ENCODE data around the gene AGAP3. TPM values are rescaled to one million over a fixed set of nuclear protein-coding genes. Genes with fewer than 3 reads are reported as not detected.

Gene AGAP3
- total RNA-seq, 1 experiment from 2014 or later, result 126 TPM

GRCh38 chr7:151172273-151173141, 86.2 kb downstream of the AGAP3 start:
- ATAC-seq, result peak; percentile 63
- H3K9ac ChIP-seq (ENCODE audit: low read length), result no peak overlapping the region
- ChIA-PET POLR2A (no interaction called here), RAD21 (ENCODE audit: low non-redundant PET in 1 of 2, low total read pairs in 2 of 2, uncharacterized antibody in 2 of 2, unreplicated experiment in 2 of 2) (no interaction called here), CTCF (interaction anchor here (0.6 kb wide), 1 partner anchor 49 kb away, joined by 4 read pairs; no protein-coding TSS in a partner anchor)
- no peak overlapping the region for H3K27ac ChIP-seq (ENCODE audit: low read depth, low read length)
- intact Hi-C loops (cut with micrococcal nuclease), result loop anchor here (1.0 to 5.0 kb wide), 4 partner anchors 48 to 395 kb away; no protein-coding TSS in a partner anchor
- no peak overlapping the region for H3K4me2 ChIP-seq (ENCODE audit: low read length)
- H3K4me3 ChIP-seq (replicated peaks in 1 of 2; ENCODE audit: low read depth in 1 of 2, low read length in 2 of 2), result no peak overlapping the region
- peaks cover 0 to 8% of the 10 kb centered on the region in 2 experiments; a peak in 1 of 4 replicates for H3K9me3 ChIP-seq (ENCODE audit: control insufficient read depth in 1 of 2, insufficient read depth in 1 of 2, low read depth in 1 of 2, low read length in 2 of 2)
- peaks cover 0 to 5% of the 10 kb centered on the region in 2 experiments; a peak in 1 of 4 replicates for H3K4me1 ChIP-seq (ENCODE audit: control insufficient read depth in 1 of 2, insufficient read depth in 2 of 2, low read length in 2 of 2)
- H2AFZ ChIP-seq (ENCODE audit: low read depth, low read length, poor library complexity, severe bottlenecking), result peak overlapping the region; percentile 95
- no peaks in the 10 kb centered on the region for H3K27me3 ChIP-seq (ENCODE audit: insufficient read depth, low read length)
- no peaks in the 10 kb centered on the region for H4K20me1 ChIP-seq (ENCODE audit: insufficient read depth)
- BruUV-seq (replicated peaks), result no TSS peak
- H3K79me2 ChIP-seq (ENCODE audit: insufficient read depth, low read length), result no peaks in the 10 kb centered on the region
- H3K36me3 ChIP-seq (ENCODE audit: control insufficient read depth in 1 of 2, insufficient read depth in 2 of 2, low read length in 2 of 2), result no peaks in the 10 kb centered on the region
- peak; percentile 61 for DNase-seq (ENCODE audit: low read depth, low spot score)
- H3K9me2 ChIP-seq (ENCODE audit: insufficient read depth), result no peaks in the 10 kb centered on the region
- TF ChIP-seq MAX (IDR thresholded peaks at IDR 0.05) (no peak), CBX3 (IDR thresholded peaks at IDR 0.05; ENCODE audit: low read depth) (peak; percentile 75), SIN3A (IDR thresholded peaks at IDR 0.05; ENCODE audit: low read depth) (no peak), EZH2phosphoT487 (IDR thresholded peaks at IDR 0.05; ENCODE audit: borderline replicate concordance) (no peak), EZH2 (IDR thresholded peaks at IDR 0.05) (no peak), CEBPB (IDR thresholded peaks at IDR 0.05; ENCODE audit: low read depth) (no peak), YY1 (IDR thresholded peaks at IDR 0.05; ENCODE audit: extremely low read depth, insufficient replicate concordance, low read depth, low read length) (peak; percentile 69), CTCF (IDR thresholded peaks at IDR 0.05 in 2 of 3, conservative IDR thresholded peaks at IDR 0.05 in 1 of 3; ENCODE audit: borderline replicate concordance in 1 of 3, insufficient read depth in 1 of 3, low read depth in 2 of 3, low read length in 2 of 3) (peak; percentile 100), SRF (IDR thresholded peaks at IDR 0.05; ENCODE audit: low read depth) (peak; percentile 54; the same call in 1 of the 2 replicates), TCF7L2 (IDR thresholded peaks at IDR 0.05; ENCODE audit: borderline replicate concordance, extremely low read depth, insufficient read depth, insufficient read length) (peak; percentile 34), SP1 (IDR thresholded peaks at IDR 0.05; ENCODE audit: low read depth) (no peak), RAD21 (IDR thresholded peaks at IDR 0.05; ENCODE audit: low read depth) (peak; percentile 98), ZFX (IDR thresholded peaks at IDR 0.05) (no peak), EGR1 (IDR thresholded peaks at IDR 0.05; ENCODE audit: low read depth) (no peak), REST (IDR thresholded peaks at IDR 0.05; ENCODE audit: low read depth) (no peak), FOSL1 (IDR thresholded peaks at IDR 0.05; ENCODE audit: low read depth) (no peak), POLR2A (IDR thresholded peaks at IDR 0.05; ENCODE audit: borderline replicate concordance, extremely low read depth, insufficient read depth, insufficient read length) (no peak), ATF3 (IDR thresholded peaks at IDR 0.05) (no peak), ZNF274 (IDR thresholded peaks at IDR 0.05; ENCODE audit: low read depth, low read length) (no peak), POLR2AphosphoS5 (IDR thresholded peaks at IDR 0.05; ENCODE audit: low read depth, low read length) (0 out of 2 replicates have a peak, but pooled peaks have one; percentile 29), JUND (IDR thresholded peaks at IDR 0.05) (no peak), ELF1 (IDR thresholded peaks at IDR 0.05; ENCODE audit: borderline replicate concordance, low read depth) (no peak)
